A549 treated with GW870086 at 1 μM for 4 hours (cell line): ENCODE data around the gene CCDC73. TPM values are rescaled to one million over a fixed set of nuclear protein-coding genes. Genes with fewer than 3 reads are reported as not detected.

ENCODE experiments used
- total RNA-seq: library from RNA; stranded (reverse); fragments of 200-300 nt; extraction: Qiagen RNA extraction; gene quantifications from 5 replicates; pipeline ENCODE4 v1.2.3, GENCODE V29; 2022; ENCODE audit warnings: low read depth

Gene CCDC73
- total RNA-seq, result 0.03 TPM in 1 of 5 replicates, not detected in the others

DNA sequence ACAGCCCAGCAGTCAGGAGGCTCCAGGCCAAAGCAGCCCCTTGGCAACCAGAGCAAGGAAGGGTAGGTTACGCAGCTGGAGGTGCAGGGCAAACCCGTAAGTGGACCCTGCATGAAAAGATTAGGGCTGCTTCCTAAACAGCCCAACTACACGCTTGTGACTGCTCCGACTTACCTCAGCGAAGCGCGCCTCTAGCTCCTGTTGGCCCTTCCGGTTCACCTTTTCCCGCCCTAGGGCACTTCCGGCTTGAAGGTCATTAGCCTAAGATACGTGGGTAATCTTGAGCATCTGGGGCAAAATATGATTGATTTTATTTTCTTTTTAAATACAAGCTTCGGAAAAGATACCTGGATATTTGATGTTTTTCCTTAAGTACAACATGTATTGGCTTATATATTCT lies at the start of gene CCDC73:
CCDC73 (minus strand) TSS at position 224 of the 400 bp plus-strand sequence. CDS start 34,419 bp downstream, outside the sequence.

DNA sequence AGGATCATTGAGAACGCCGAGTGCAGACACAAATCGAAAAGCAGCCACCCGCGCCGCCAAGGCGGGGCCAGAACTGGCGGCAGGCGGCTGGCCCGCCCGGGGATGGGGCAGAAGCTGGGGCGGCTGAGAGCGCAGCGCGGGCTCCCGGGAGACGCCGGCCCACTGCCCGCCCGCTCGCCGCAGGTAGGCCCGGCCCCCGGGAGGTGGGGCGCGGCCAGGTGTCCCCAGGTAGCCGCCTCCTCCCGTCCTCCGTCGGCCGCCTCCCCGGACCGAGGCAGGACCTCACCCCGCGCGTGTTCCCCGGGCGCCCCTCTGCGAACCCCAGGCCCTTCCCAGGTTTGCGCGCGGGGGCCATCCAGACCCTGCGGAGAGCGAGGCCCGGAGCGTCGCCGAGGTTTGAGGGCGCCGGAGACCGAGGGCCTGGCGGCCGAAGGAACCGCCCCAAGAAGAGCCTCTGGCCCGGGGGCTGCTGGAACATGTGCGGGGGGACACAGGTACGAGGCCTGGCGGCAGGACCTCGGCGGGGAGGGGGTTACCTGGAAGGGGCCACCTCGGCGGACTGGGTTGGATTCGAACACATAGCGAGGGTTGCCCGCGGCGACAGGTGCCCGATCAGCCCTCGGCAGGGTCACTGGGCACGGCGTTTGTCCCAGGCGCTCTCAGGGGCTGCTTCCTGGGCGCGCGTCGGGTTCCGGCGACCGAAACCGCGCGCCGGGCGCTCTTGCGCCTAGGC lies 35.4 kb upstream of the CCDC73 start, which contains the start of gene PRRG4:
PRRG4 (plus strand) TSS at position 248 of the 733 bp plus-strand sequence. CDS start 603 bp downstream, outside the sequence.

GRCh38 chr11:32583459-32584271 lies 210.8 kb downstream of the CCDC73 start, which contains the start of gene EIF3M:
EIF3M (plus strand) TSS chr11:32583831; CDS start chr11:32583888, 57 bp downstream.

Other genes starting within 250 kb of the CCDC73 start
- 407 to 453 TPM (median 414 TPM) in 5 replicates for gene EIF3M, start 210.8 kb downstream of the CCDC73 start, total RNA-seq
- gene PRRG4, start 35.3 kb upstream of the CCDC73 start, total RNA-seq, result 1.5 to 2.4 TPM (median 2.0 TPM) in 5 replicates
- 10.4 to 19.6 TPM (median 16.3 TPM) in 5 replicates for gene QSER1, start 98.1 kb upstream of the CCDC73 start, total RNA-seq
- gene DEPDC7, start 221.2 kb upstream of the CCDC73 start, total RNA-seq, result 6.5 to 7.9 TPM (median 7.7 TPM) in 5 replicates
- gene TCP11L1, start 244.9 kb upstream of the CCDC73 start, total RNA-seq, result 17.5 to 23.5 TPM (median 21.0 TPM) in 5 replicates